Colonic mucosa (tissue), 4 donors: ENCODE measurements around the gene CHTF8. TPM values are rescaled to one million over a fixed set of nuclear protein-coding genes. Genes with fewer than 3 reads are reported as not detected.

ENCODE experiments used
- DNase-seq: peaks from one replicate; pipeline ENCODE4 v3.0.0-alpha.2; 2020
- H3K27ac ChIP-seq: fragments of 200-600 bp; one replicate; pipeline ENCODE4 v1.8.0; 2021
- H3K27me3 ChIP-seq: fragments of 200-600 bp; one replicate; pipeline ENCODE4 v1.8.0; 2021
- H3K36me3 ChIP-seq: fragments of 200-600 bp; one replicate; pipeline ENCODE4 v1.8.0; 2021
- H3K4me1 ChIP-seq: fragments of 200-600 bp; one replicate; pipeline ENCODE4 v1.8.0; 2021; ENCODE audit warnings: mild to moderate bottlenecking
- H3K4me3 ChIP-seq: fragments of 200-600 bp; one replicate; pipeline ENCODE4 v1.8.0; 2021
- H3K9ac ChIP-seq, 2 donors: one replicate each; pipeline ENCODE4 v1.7.0; 2013; ENCODE audit warnings: control low read depth in 2 of 2, low read depth in 2 of 2, low read length in 2 of 2
- H3K9me3 ChIP-seq: fragments of 200-600 bp; one replicate; pipeline ENCODE4 v1.8.0; 2021
- intact Hi-C: fragments of 100-400 bp; cut with DNase I; formaldehyde crosslinking; loops from one replicate; pipeline ENCODE4 v1.14.1; 2022
- total RNA-seq, 2 donors: library from RNA; stranded (reverse); fragmentation: NEBNext Ultra II Directional in 1 of 2; extraction: Animal tissue kit (Norgen Biotek cat#: 25700) in 1 of 2; gene quantifications; one replicate each; pipeline ENCODE4 v1.2.1, GENCODE V29; 2021
- TF ChIP-seq, protein P1 (sequence below): fragments of 200-600 bp; IDR thresholded peaks from one replicate; pipeline ENCODE4 v1.8.0; 2022; ENCODE audit warnings: antibody characterized with exemption, mild to moderate bottlenecking
- donor health status: healthy.
- donor health status: DM: no; HTN: no; CAD: no.
- donor health status: DM: no; HTN: no; CAD: no.

The CHTF8 gene
- total RNA-seq, 2 donors from 2014 or later, result 82.9 to 143 TPM

DNA sequence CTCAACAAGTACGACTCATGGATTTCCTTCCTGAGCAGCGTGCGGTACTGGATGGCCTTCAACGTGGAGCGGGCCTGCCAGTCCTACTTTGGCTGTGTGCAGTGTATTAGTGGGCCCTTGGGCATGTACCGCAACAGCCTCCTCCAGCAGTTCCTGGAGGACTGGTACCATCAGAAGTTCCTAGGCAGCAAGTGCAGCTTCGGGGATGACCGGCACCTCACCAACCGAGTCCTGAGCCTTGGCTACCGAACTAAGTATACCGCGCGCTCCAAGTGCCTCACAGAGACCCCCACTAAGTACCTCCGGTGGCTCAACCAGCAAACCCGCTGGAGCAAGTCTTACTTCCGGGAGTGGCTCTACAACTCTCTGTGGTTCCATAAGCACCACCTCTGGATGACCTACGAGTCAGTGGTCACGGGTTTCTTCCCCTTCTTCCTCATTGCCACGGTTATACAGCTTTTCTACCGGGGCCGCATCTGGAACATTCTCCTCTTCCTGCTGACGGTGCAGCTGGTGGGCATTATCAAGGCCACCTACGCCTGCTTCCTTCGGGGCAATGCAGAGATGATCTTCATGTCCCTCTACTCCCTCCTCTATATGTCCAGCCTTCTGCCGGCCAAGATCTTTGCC, 17.9 kb downstream of the CHTF8 start:
- TF ChIP-seq, protein P1, sequence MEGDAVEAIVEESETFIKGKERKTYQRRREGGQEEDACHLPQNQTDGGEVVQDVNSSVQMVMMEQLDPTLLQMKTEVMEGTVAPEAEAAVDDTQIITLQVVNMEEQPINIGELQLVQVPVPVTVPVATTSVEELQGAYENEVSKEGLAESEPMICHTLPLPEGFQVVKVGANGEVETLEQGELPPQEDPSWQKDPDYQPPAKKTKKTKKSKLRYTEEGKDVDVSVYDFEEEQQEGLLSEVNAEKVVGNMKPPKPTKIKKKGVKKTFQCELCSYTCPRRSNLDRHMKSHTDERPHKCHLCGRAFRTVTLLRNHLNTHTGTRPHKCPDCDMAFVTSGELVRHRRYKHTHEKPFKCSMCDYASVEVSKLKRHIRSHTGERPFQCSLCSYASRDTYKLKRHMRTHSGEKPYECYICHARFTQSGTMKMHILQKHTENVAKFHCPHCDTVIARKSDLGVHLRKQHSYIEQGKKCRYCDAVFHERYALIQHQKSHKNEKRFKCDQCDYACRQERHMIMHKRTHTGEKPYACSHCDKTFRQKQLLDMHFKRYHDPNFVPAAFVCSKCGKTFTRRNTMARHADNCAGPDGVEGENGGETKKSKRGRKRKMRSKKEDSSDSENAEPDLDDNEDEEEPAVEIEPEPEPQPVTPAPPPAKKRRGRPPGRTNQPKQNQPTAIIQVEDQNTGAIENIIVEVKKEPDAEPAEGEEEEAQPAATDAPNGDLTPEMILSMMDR, result no peak
- Histone ChIP-seq H3K4me3 (no peak overlapping the region), H3K27ac (no peak overlapping the region), H3K9me3 (no peaks in the 10 kb centered on the region), H3K36me3 (no peaks in the 10 kb centered on the region), H3K4me1 (no peaks in the 10 kb centered on the region), H3K9ac (no peak overlapping the region), H3K27me3 (no peaks in the 10 kb centered on the region)
- intact Hi-C loops, result no loop called here
- DNase-seq, result no peak

DNA sequence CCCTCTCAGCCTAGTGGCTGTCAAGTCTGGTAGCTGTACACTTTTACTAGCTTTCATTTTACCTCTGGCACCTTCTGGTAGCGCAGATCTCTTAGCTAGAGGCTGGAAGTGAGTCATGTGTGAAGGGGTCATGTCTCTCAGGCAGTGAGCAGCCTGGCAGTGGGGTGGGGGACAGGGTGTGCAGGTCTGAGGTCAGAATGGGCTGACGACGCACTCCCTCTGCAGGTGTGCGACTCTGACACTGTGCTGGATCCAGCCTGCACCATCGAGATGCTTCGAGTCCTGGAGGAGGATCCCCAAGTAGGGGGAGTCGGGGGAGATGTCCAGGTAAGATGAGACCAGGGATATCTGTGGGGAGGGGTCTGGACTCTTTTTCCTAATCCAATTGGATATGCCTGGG, 19.2 kb downstream of the CHTF8 start:
- TF ChIP-seq, protein P1, result no peak
- DNase-seq, result no peak
- no peak overlapping the region for H3K4me3 ChIP-seq
- no peaks in the 10 kb centered on the region for H3K36me3 ChIP-seq
- no peaks in the 10 kb centered on the region for H3K9me3 ChIP-seq
- no peaks in the 10 kb centered on the region for H3K4me1 ChIP-seq
- intact Hi-C loops, result no loop called here
- H3K9ac ChIP-seq, result no peak overlapping the region
- H3K27me3 ChIP-seq, result no peaks in the 10 kb centered on the region
- H3K27ac ChIP-seq, result no peak overlapping the region

DNA sequence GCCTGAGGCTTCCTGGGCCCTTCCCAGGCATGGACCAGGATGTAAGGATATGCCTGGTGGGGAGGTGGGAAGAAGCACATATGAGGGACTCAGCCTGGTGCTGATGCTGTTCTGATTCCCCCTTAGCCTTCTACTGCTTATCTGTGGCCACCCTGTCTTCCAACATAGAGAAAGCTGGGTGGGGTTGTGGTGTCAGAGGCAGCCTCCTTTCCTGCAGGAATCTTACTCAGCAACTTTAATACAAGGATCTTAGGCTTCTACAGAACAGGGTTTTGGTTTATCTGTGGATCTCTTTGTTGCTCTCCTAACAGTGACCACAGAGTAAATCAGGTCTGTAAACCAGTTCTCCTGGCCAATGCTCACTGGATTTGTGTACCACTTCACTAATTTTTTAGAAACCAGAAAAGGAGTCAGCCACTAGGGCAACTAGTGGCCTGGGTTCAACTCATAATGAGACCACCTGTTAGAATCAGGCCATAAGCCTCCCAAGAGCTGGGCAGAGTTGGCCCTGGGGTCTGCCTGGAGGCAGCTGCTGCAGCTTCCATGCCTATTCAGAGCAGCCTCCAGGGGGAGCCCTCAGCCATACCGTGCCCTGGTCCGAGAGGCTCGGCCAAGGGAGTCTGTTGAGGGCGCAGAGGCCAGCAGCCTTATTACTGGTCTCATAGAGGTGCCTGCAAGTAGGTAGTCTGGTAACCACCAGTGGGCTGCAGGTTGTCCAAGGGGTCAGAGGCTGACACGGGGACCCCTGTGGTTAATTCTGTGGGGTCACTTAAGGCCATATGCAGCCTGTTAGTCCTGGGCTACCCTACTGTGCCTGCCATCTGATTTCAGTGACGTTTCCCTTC, 19.9 kb downstream of the CHTF8 start:
- no peaks in the 10 kb centered on the region for H3K27me3 ChIP-seq
- H3K4me1 ChIP-seq, result peaks cover 4% of the 10 kb centered on the region
- DNase-seq, result peak; percentile 64
- intact Hi-C loops, result no loop called here
- H3K4me3 ChIP-seq, result no peak overlapping the region
- H3K9me3 ChIP-seq, result no peaks in the 10 kb centered on the region
- TF ChIP-seq, protein P1, result peak; percentile 76
- no peaks in the 10 kb centered on the region for H3K36me3 ChIP-seq
- H3K27ac ChIP-seq, result no peak overlapping the region
- H3K9ac ChIP-seq, result no peak overlapping the region

DNA sequence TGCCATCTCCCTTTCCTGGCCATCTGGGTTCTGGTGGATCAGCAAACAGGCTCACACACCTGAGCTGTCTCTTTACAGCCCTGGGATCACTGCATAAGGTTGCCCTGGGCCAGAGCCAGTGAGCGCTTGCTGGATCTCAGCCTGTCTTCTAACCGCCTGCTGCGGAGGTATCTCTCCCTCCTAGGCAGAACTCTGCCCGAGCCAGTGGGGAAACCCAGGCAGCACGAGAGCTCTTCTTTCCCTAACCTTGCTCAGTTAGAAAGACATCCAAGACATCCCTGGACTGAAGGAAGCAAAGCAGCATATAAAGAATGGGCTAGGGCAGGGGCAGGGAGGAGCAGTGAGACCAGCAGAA, 20.5 kb downstream of the CHTF8 start:
- peaks cover 10% of the 10 kb centered on the region for H3K4me1 ChIP-seq

DNA sequence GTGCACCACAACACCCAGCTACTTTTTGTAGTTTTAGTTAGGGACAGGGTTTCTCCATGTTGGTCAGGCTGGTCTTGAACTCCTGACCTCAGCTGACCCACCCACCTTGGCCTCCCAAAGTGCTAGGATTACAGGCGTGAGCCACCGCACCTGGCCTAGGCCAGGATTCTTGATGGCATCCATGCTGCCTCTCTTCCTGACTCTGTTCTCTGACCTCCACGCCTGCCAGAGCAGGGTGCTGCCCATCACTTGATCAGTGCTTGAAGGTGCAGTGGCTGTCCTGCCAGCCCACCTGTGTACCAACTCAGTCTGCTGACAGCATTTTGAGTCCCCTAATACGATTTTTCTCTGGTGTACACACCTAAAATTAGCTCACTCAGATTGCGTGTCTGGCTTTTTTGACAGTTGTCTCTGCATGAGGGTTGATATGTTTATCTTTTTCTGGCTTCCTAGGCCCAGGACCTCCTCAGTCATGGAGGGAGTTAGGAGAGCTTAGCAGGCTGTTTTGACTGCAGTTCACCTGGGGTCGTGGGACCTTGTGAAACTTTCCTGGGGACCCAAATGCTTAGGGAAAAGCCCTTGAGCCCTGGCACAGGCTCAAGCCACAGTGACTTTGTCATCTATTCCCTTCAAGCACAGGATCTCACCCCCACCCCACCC, 21.0 kb downstream of the CHTF8 start:
- peaks cover 13% of the 10 kb centered on the region for H3K4me1 ChIP-seq
- H3K9ac ChIP-seq, result no peak overlapping the region
- no peaks in the 10 kb centered on the region for H3K9me3 ChIP-seq
- no peaks in the 10 kb centered on the region for H3K36me3 ChIP-seq
- H3K4me3 ChIP-seq, result no peak overlapping the region
- no peak for DNase-seq
- no peaks in the 10 kb centered on the region for H3K27me3 ChIP-seq
- TF ChIP-seq, protein P1, result no peak
- H3K27ac ChIP-seq, result no peak overlapping the region
- intact Hi-C loops, result no loop called here

More for the DNA sequence above, 20.5 kb downstream of the CHTF8 start:
- H3K36me3 ChIP-seq, result no peaks in the 10 kb centered on the region
- DNase-seq, result no peak
- TF ChIP-seq, protein P1, result no peak
- H3K9ac ChIP-seq, result no peak overlapping the region
- H3K27me3 ChIP-seq, result no peaks in the 10 kb centered on the region
- H3K27ac ChIP-seq, result no peak overlapping the region
- intact Hi-C loops, result no loop called here
- H3K4me3 ChIP-seq, result no peak overlapping the region
- no peaks in the 10 kb centered on the region for H3K9me3 ChIP-seq
